Parathyroid adenoma (tissue), 2 donors: ENCODE measurements around the gene SCARB1.

Experiments used
- H2AFZ ChIP-seq: fragments of 300-600 bp; sonication (generic); one replicate; pipeline ENCODE4 v1.7.0; 2017; ENCODE audit warnings: antibody characterized with exemption, mild to moderate bottlenecking
- H3K27ac ChIP-seq: fragments of 300-600 bp; sonication (generic); one replicate; pipeline ENCODE4 v1.7.0; 2017
- H3K27me3 ChIP-seq: fragments of 300-600 bp; sonication (generic); one replicate; pipeline ENCODE4 v1.7.0; 2017; ENCODE audit warnings: low read length; ENCODE audit not compliant: control insufficient read depth, insufficient read depth
- H3K36me3 ChIP-seq: fragments of 300-600 bp; sonication (generic); one replicate; pipeline ENCODE4 v1.7.0; 2017; ENCODE audit warnings: low read length; ENCODE audit not compliant: control insufficient read depth, insufficient read depth
- H3K4me1 ChIP-seq: fragments of 300-600 bp; sonication (generic); one replicate; pipeline ENCODE4 v1.7.0; 2017; ENCODE audit warnings: control low read depth
- H3K4me2 ChIP-seq: fragments of 300-600 bp; sonication (generic); one replicate; pipeline ENCODE4 v1.7.0; 2017; ENCODE audit warnings: low read length
- H3K4me3 ChIP-seq: fragments of 300-600 bp; sonication (generic); one replicate; pipeline ENCODE4 v1.7.0; 2017; ENCODE audit warnings: low read depth, low read length
- H3K79me2 ChIP-seq: fragments of 300-600 bp; sonication (generic); one replicate; pipeline ENCODE4 v1.7.0; 2017; ENCODE audit warnings: control low read depth
- H3K9ac ChIP-seq: fragments of 300-600 bp; sonication (generic); one replicate; pipeline ENCODE4 v1.7.0; 2017; ENCODE audit warnings: mild to moderate bottlenecking
- H3K9me3 ChIP-seq: fragments of 300-600 bp; sonication (generic); one replicate; pipeline ENCODE4 v1.7.0; 2017; ENCODE audit warnings: low read length; ENCODE audit not compliant: control insufficient read depth
- TF ChIP-seq, protein P1 (sequence below): fragments of 300-600 bp; sonication (generic); IDR thresholded peaks from one replicate; pipeline ENCODE4 v1.7.0; 2017; ENCODE audit warnings: antibody characterized with exemption, mild to moderate bottlenecking
- donor health status: primary hyperparathyroidism.

The SCARB1 gene

DNA sequence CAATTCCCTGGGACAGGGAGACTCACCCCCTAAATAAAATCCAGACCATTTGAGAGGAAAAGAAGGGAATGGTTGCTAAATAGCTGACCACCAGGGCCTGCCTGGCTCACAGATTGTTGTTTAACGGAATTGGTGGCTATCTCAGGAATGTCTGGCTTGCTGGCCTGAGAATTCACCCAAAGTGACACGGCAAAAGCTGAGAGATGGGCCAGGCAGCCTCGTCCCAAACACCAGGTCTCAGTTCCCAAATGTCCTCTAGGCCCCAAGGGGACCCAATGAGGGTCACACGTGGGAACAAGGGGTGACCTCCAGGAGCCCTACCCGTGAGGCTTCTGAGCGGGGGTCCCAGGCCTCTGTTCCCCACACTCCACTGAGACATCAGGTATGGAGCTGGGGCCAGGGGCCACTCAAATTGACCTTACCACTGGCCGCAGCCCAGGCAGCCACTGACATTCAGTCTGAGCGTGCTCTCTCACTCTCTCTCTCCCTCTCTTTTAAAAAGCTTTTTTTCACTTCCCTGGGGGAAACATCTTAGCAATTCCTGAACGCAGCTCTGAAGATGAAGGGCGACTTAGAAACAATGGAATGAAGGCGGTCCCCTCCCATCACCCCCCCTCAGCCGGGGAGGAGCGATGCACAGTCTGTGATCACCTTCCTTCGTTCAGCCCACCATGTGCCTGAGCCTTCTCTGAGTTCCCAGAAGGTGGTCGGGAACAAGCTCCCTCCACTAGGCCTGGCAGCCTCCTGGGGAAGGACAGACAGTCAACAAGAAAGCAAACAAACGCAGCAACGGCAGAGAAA lies 131.2 kb downstream of the SCARB1 start:
- H3K27me3 ChIP-seq: no peaks in the 10 kb centered on the region
- no peaks in the 10 kb centered on the region for H3K4me1 ChIP-seq
- H3K36me3 ChIP-seq: no peaks in the 10 kb centered on the region
- TF ChIP-seq, protein P1, sequence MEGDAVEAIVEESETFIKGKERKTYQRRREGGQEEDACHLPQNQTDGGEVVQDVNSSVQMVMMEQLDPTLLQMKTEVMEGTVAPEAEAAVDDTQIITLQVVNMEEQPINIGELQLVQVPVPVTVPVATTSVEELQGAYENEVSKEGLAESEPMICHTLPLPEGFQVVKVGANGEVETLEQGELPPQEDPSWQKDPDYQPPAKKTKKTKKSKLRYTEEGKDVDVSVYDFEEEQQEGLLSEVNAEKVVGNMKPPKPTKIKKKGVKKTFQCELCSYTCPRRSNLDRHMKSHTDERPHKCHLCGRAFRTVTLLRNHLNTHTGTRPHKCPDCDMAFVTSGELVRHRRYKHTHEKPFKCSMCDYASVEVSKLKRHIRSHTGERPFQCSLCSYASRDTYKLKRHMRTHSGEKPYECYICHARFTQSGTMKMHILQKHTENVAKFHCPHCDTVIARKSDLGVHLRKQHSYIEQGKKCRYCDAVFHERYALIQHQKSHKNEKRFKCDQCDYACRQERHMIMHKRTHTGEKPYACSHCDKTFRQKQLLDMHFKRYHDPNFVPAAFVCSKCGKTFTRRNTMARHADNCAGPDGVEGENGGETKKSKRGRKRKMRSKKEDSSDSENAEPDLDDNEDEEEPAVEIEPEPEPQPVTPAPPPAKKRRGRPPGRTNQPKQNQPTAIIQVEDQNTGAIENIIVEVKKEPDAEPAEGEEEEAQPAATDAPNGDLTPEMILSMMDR: no peak
- H3K27ac ChIP-seq: no peak overlapping the region
- no peak overlapping the region for H3K4me2 ChIP-seq
- no peaks in the 10 kb centered on the region for H3K79me2 ChIP-seq
- H3K4me3 ChIP-seq: no peak overlapping the region
- no peaks in the 10 kb centered on the region for H3K9me3 ChIP-seq
- no peak overlapping the region for H2AFZ ChIP-seq
- H3K9ac ChIP-seq: no peak overlapping the region

DNA sequence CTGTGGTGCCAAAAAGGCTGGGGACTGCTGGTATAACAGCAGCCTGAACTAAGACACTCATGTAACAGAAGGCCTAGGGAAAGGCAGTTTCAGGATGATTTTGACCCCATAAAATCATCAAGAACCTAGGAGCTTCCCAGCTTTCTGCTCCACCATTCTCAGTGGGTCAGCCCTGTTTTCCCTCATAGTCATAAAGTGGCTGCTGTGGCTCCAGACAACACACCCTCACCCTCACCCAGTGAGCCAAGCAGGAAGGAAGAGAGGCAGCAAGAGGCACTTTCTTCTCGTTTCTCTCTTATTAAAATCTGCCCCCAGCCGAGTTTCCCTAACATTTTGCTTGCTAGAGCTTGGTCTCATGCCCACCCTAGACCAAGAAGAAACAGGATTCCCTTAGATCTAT lies 131.8 kb downstream of the SCARB1 start:
- no peak overlapping the region for H3K9ac ChIP-seq
- H3K9me3 ChIP-seq: no peaks in the 10 kb centered on the region
- H3K27me3 ChIP-seq: no peaks in the 10 kb centered on the region
- H3K79me2 ChIP-seq: no peaks in the 10 kb centered on the region
- TF ChIP-seq, protein P1: no peak
- H3K36me3 ChIP-seq: no peaks in the 10 kb centered on the region
- H3K4me1 ChIP-seq: no peaks in the 10 kb centered on the region
- no peak overlapping the region for H3K27ac ChIP-seq
- no peak overlapping the region for H3K4me3 ChIP-seq
- no peak overlapping the region for H3K4me2 ChIP-seq
- H2AFZ ChIP-seq: no peak overlapping the region

DNA sequence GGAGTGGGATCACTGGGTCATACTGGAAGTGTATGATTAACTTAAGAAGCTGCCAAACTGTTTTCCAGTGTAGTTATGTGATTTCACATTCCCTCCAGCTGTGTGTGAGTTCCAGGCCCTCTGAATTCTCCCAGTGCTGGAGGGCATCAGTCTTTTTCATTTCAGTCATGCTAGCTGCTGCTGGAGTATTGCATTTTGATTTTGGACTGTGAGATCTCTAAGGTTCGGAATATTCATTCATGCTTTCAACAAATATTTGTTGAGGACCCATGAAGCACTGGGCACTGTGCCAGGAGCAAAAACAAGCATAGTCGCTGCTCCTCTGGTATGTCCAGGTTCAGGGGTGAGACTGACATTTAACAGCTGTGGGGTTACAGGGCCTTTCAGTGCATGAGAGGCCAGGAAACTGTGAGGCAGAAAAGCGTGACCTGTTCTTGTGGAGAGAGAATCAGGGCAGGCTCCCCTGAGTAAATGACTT lies 133.2 kb downstream of the SCARB1 start:
- Histone ChIP-seq H3K36me3 (no peaks in the 10 kb centered on the region), H3K9ac (no peak overlapping the region), H3K27ac (no peak overlapping the region)

DNA sequence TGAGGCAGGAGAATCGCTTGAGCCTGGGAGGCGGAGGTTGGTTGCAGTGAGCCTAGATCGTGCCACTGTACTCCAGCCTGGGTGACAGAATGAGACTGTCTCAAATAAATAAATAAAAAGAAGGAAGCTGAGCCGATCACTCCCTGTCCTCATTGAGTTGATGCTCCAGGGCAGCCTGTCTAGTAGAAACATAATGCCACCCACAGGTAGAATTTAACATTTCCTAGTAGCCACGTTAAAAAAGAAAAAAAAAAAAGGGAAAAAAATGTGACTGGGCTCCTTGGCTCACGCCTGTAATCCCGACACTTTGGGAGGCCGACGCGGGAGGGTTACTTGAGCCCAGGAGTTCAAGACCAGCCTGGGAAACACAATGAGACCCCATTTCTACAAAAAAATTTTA lies 135.7 kb downstream of the SCARB1 start:
- Histone ChIP-seq H3K79me2 (no peaks in the 10 kb centered on the region), H3K4me1 (no peaks in the 10 kb centered on the region), H3K36me3 (no peaks in the 10 kb centered on the region), H3K4me3 (no peak overlapping the region), H3K27ac (peak overlapping the region; percentile 47), H3K9ac (no peak overlapping the region), H2AFZ (no peak overlapping the region), H3K4me2 (no peak overlapping the region), H3K9me3 (no peaks in the 10 kb centered on the region), H3K27me3 (no peaks in the 10 kb centered on the region)
- TF ChIP-seq, protein P1: no peak

More for the DNA sequence above, 133.2 kb downstream of the SCARB1 start:
- Histone ChIP-seq H3K27me3 (no peaks in the 10 kb centered on the region), H3K4me3 (no peak overlapping the region), H3K4me2 (no peak overlapping the region), H3K9me3 (no peaks in the 10 kb centered on the region), H3K79me2 (no peaks in the 10 kb centered on the region), H3K4me1 (no peaks in the 10 kb centered on the region), H2AFZ (no peak overlapping the region)
- TF ChIP-seq, protein P1: no peak
